Cardiac muscle cell (in vitro differentiated cells and primary cell): ENCODE data around the gene SUPT7L. TPM values are rescaled to one million over a fixed set of nuclear protein-coding genes. Genes with fewer than 3 reads are reported as not detected.

Source experiments
- DNase-seq, 2 donors: peaks; one replicate each; pipeline versions ENCODE4 v3.0.0 to v3.0.0-alpha.2; 2010 to 2017; ENCODE audit warnings: low read depth in 1 of 2, low spot score in 1 of 2
- H3K27ac ChIP-seq: fragments of 200-600 bp; sonication (generic); 2 replicates; pipeline ENCODE4 v1.5.1; 2016
- H3K27me3 ChIP-seq: fragments of 200-600 bp; sonication (generic); 2 replicates; pipeline ENCODE4 v1.6.0; 2016; ENCODE audit warnings: control low read depth
- H3K36me3 ChIP-seq: fragments of 200-600 bp; sonication (generic); 2 replicates; pipeline ENCODE4 v1.5.1; 2016; ENCODE audit warnings: control low read depth
- H3K4me1 ChIP-seq: fragments of 200-600 bp; sonication (generic); 2 replicates; pipeline ENCODE4 v1.8.1; 2017; ENCODE audit warnings: low read depth, mild to moderate bottlenecking, mixed run types
- H3K4me3 ChIP-seq: fragments of 200-600 bp; sonication (generic); 2 replicates; pipeline ENCODE4 v1.5.1; 2016; ENCODE audit warnings: mild to moderate bottlenecking
- H3K9me3 ChIP-seq: fragments of 200-600 bp; sonication (generic); 2 replicates; pipeline ENCODE4 v1.5.1; 2017; ENCODE audit warnings: low read depth, mild to moderate bottlenecking, control low read depth
- polyA plus RNA-seq: library from polyadenylated mRNA; unstranded; fragments of >200 nt; fragmentation: Nextera tagmentation; extraction: Ambion mirVana; gene quantifications from 2 replicates; pipeline ENCODE4 v1.2.1, GENCODE V29; 2016
- total RNA-seq: library from RNA; depleted of rRNA; stranded (reverse); fragments of >200 nt; gene quantifications from 2 replicates; pipeline ENCODE4 v1.2.3, GENCODE V29; 2016
- TF ChIP-seq, protein P1 (sequence below): IDR thresholded peaks from 2 replicates; pipeline ENCODE4 v1.5.1; 2012; ENCODE audit warnings: low read depth, mild to moderate bottlenecking, low read length

Gene SUPT7L
- total and polyA plus RNA-seq, 2 experiments from 2014 or later = 34.3 to 37.8 TPM

DNA sequence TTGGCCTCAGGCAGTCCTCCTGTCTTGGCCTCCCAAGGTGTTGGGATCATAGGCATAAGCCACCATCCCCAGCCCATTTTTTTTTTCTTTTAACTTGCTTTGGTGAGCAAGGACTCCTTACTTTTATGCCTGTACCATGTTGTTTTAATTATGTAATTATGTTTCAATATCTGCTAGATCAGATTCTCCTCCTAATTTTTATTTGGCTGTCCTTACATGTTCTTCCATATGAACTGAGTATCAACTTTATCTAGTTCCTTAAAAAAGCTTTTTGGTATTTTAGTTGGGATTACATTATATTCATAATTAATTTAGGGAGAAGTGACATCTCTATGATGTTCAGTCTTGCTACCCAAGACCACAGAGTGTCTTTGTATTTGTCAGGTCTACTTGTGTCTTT is 18.2 kb downstream of the SUPT7L start:
- peaks cover 33% of the 10 kb centered on the region for H3K36me3 ChIP-seq
- no peak overlapping the region for H3K4me3 ChIP-seq
- DNase-seq = no peak
- TF ChIP-seq, protein P1, sequence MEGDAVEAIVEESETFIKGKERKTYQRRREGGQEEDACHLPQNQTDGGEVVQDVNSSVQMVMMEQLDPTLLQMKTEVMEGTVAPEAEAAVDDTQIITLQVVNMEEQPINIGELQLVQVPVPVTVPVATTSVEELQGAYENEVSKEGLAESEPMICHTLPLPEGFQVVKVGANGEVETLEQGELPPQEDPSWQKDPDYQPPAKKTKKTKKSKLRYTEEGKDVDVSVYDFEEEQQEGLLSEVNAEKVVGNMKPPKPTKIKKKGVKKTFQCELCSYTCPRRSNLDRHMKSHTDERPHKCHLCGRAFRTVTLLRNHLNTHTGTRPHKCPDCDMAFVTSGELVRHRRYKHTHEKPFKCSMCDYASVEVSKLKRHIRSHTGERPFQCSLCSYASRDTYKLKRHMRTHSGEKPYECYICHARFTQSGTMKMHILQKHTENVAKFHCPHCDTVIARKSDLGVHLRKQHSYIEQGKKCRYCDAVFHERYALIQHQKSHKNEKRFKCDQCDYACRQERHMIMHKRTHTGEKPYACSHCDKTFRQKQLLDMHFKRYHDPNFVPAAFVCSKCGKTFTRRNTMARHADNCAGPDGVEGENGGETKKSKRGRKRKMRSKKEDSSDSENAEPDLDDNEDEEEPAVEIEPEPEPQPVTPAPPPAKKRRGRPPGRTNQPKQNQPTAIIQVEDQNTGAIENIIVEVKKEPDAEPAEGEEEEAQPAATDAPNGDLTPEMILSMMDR = no peak
- H3K27ac ChIP-seq = no peak overlapping the region
- no peaks in the 10 kb centered on the region for H3K9me3 ChIP-seq
- H3K4me1 ChIP-seq = no peaks in the 10 kb centered on the region
- H3K27me3 ChIP-seq = no peaks in the 10 kb centered on the region

DNA sequence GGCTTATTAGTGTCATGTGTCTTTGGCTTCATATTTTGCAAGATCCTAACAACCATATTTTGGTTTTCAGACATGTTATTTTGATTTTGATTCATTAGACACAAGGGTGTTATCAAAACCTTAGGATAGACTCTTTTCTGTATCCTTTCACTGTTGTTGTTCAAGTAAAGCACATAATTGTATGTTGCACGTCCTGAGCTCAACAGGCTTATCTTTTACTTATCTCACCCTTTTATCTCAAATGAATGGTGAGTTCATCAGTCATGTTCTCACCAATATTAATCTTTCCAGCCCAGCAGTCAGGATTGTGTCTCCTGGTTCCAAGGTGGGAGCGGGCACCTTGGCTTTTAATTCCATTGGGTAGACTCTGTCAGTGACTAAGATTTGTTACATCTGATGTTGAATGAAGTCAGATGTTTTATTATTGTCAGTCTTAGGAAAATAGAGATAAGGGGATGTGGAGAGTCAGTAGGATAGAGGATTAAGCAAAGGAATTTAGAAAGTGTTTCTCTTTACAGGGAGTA is 22.6 kb downstream of the SUPT7L start:
- H3K36me3 ChIP-seq = peaks cover 54% of the 10 kb centered on the region

DNA sequence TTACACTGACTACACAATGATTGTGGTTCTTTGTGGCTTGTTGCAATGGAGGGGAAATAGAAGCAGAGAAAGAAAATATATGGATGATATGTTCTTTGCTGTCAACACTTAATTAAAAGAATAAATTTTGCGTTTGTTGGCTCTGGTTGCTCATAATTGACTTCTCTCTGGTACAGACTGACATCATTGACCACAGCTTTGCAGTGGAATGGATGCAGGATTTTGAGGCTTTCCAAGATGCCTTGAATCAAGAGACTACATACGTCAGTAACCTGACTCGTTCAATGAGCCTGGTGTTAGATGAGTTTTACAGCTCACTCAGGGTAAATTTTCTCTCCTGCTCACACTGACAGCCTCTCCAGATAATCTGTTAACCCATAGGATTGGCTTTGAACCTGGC is 24.7 kb downstream of the SUPT7L start:
- Histone ChIP-seq H3K9me3 (no peaks in the 10 kb centered on the region), H3K36me3 (peaks cover 61% of the 10 kb centered on the region), H3K27ac (no peak overlapping the region), H3K4me1 (no peaks in the 10 kb centered on the region), H3K27me3 (no peaks in the 10 kb centered on the region), H3K4me3 (no peak overlapping the region)
- DNase-seq = no peak
- TF ChIP-seq, protein P1 = no peak

More for the DNA sequence above, 22.6 kb downstream of the SUPT7L start:
- Histone ChIP-seq H3K4me1 (no peaks in the 10 kb centered on the region), H3K27me3 (no peaks in the 10 kb centered on the region), H3K27ac (no peak overlapping the region), H3K9me3 (no peaks in the 10 kb centered on the region), H3K4me3 (no peak overlapping the region)
- no peak for DNase-seq
- TF ChIP-seq, protein P1 = no peak

DNA sequence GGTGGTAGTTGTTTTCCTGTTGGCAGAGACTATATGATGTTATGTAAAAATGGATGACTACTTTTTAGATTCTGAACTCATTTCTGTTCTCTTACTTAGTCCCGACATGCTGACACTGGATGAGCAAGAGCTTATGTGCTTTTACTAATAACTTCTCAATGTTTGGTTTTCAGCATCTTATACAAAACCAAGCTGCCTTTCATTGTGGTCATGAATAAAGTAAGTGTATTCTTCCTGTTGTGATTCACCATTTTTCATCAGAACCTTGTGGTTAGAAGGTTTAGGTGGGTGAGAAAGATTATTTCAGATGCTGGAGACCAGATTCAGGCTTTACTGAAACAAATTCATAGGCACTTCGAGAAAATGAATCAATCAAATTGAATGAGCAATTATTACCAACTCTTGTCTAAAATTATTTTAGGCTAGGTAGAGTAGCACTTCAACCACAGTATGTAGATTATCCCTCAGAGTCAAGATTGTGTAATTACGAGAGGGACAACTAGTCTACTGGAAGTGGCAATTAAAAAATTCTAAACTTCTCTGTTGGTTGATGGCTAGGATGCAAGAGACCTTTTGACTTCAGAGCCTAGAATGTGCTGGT is 25.3 kb downstream of the SUPT7L start:
- Histone ChIP-seq H3K36me3 (peaks cover 58% of the 10 kb centered on the region), H3K9me3 (no peaks in the 10 kb centered on the region), H3K27ac (no peak overlapping the region), H3K4me1 (no peaks in the 10 kb centered on the region), H3K27me3 (no peaks in the 10 kb centered on the region), H3K4me3 (no peak overlapping the region)
- TF ChIP-seq, protein P1 = no peak
- DNase-seq = no peak

DNA sequence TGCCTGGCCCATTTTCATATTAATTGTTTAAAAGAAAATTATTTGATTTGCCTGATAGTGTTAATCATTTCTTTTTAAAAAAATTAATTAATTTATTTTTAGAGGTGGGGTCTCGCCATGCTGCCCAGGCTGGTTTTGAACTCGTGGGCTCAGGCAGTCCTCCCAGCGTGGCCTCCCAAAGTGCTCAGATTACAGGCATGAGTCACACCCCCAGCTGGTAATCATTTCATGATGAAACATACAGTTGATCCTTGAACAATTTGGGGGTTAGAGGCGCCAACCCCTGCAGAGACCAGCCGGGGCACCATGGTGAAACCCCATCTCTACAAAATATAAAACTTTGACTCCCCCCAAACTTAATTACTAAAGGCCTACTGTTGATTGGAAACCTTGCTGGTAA is 26.6 kb downstream of the SUPT7L start:
- Histone ChIP-seq H3K9me3 (no peaks in the 10 kb centered on the region), H3K36me3 (peaks cover 65% of the 10 kb centered on the region), H3K27me3 (no peaks in the 10 kb centered on the region), H3K27ac (no peak overlapping the region), H3K4me3 (no peak overlapping the region), H3K4me1 (no peaks in the 10 kb centered on the region)
- DNase-seq = no peak
- TF ChIP-seq, protein P1 = no peak
